Activated CD4-positive, CD25-positive, alpha-beta regulatory T cell (primary cell): ENCODE data around the gene FBXO9.
A peak's percentile ranks its signal among the peaks of the same experiment; 100 is the strongest.
"Not testable (repeated sequence)": the region's sequence is repeated elsewhere in the genome, so short reads cannot be mapped to it uniquely, and the experiment has no call there.

Source experiments
- DNase-seq, 4 experiments: peaks; one replicate each; lab custom pipeline; 2025; lab: John Stamatoyannopoulos, UW

Gene FBXO9

GRCh38 chr6:53048431-53049195, 16.6 kb upstream of the FBXO9 start:
- DNase-seq = no peak

DNA sequence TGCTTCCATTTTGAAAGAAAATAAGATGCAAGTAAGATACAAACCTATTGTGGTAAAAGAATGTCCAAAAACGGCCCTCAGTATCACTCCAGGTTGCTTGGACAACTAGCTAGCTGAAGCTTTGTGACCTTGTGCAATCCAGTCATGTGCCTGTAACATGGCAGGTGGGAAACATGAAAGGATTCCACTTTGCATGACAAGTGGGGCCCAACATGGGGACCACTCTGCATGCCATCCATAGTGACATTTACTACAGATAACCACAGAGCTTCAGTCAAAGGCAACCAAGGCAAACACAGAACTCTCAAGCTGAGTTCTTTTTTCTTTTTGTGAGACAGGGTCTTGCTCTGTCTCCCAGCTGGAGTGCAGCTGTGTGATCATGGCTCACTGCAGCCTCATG, 15.8 kb upstream of the FBXO9 start:
- DNase-seq = no peak

- DNase-seq = not testable (repeated sequence)
Measured at GRCh38 chr6:53052152-53052551, 13.1 kb upstream of the FBXO9 start.

DNA sequence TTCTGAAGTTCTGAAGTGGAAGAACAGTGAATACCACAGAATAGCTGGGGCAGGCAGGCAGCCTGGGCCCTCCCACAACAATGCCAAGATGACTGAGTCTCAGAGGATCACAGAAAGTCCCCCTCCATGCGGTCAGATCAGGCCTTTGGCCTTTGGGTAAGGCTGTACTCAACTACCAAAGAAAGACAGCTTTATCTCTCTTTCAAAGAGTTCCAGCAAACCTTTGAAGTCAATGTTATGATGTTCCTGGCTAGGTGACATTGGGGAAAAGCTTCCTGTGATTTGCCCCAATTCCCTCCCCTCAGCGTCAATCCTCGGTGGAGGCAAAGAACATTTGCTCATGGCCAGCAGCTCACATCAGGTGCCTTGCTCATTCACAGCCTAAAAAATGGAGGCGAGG, 10.7 kb upstream of the FBXO9 start:
- no peak for DNase-seq

GRCh38 chr6:53055873-53056272, 9.3 kb upstream of the FBXO9 start:
- DNase-seq = no peak

DNA sequence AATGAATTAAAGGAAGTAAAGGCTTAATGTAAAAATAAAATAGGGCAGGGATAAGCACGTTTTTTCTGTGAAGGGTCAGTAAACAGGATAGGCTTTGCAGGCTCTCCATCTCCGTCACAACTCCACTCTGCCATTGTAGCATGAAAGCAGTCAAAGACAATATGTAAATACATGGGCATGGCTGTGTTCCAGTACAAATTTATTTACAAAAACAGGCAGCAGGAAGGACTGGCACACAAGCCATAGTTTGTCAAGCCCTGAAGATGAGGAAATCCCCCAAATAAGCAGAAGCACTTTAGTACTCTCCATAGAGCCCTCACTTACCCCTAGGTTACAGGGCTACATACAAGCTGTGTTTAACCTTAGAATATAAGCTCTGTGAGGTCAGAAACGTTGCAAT, 8.9 kb upstream of the FBXO9 start:
- no peak for DNase-seq

GRCh38 chr6:53058388-53059195, 6.6 kb upstream of the FBXO9 start:
- no peak for DNase-seq

DNA sequence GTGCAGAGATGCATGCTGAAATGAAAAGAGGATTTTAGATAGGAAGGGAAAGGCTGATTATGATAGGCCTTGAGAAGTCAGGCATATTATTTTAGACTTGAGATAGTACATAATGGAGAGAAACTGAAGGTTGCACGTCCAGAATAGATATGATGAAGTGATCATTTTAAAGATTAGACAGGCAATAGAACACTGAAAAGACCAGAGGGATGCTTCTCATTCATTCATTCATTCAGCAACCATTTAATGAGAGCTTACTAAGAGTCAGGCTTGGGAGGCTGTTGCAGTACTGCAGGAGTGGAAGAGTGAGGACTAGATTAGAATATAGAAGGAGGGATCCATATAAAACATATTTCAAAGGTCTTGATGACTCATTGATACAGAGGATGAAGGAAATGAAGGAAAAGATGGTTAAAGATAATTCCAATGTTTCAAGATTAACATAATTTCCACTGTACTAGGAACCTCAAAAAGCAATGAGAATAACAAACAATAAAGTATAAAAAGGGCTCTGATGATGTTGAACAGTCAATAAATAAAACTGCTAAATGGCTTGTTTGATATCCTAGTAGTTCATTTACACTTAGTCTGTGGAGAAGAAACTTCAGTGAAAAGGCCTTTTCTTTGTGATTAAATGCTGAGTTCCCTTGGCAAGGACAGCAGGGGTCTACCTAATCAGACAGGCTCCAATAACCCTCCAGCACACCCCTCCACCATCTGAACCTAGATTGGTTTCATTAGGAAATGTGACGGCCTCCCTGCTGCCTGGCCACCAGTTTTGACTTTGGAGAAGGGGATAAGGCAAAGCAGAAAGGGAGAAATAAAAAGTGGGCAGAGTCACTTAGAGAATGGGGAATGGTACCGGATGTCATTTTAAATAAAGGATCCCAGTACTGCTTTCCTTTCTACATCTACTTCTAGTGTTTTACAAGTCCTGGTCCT, 5.3 kb upstream of the FBXO9 start:
- no peak for DNase-seq

- no peak for DNase-seq
Measured at GRCh38 chr6:53062169-53062539, 3.0 kb upstream of the FBXO9 start.

DNA sequence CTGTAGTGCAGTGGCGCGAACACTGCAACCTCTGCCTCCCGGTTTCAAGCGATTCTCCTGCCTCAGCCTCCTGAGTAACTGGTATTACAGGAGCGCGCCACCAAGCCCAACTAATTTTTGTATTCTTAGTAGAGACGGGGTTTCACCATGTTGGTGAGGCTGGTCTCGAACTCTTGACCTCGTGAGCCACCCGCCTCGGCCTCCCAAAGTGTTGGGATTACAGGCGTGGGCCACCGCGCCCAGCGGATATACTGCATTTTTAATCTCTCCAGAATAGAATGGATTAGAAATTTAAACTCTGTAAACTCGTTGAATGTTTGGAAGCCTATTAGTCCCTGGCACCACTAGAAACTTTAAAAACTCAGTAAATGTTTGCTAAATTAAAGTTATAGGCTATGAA, 949 bp upstream of the FBXO9 start:
- not testable (repeated sequence) for DNase-seq

DNA sequence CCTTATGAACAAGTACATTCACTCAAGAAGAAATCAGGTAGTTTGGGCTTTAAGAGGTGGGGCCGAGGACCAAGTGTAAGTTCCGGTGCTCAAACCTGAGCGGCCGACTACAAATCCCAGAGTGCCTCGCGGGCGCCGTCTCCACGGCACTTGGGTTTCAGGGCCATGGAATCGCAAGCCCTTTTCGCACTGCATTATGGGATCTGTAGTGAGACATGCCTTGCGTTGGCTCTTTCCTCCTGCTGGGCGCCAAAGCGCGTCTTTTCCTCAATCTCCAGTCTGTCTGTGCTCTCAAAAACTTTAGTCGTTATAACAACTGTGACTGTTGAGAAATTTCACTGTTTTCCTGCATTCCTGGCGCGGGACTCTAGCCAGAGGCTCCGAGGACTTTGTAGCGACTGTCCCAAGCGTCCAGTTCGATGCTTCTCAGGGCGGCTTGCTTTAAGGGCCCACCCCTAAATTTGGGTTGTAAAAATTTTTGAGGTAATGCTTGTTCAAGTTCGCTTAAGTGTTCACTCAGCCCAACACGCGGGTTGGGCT, 408 bp upstream of the FBXO9 start:
- DNase-seq = peak; percentile 85 to 90 (median 88)

DNA sequence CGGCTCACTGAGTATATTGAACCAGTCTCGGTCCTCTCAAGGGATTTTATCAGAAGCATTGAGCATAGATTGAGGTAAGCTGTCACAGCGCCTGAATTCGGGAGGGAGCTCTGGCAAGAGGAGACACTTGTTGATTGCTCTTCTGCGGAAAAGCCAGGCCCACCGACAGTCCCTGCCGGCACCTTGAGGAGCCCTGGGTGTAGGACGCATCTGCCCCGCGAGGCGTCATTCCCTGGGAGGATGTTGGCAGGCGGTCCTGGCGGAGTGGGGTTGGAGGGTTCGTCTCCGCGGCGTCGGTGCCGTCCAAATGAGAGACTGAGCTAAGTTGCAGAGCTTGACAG, 843 bp downstream of the FBXO9 start:
- peak in 2 of 4 experiments; percentile 8 to 10 for DNase-seq

DNA sequence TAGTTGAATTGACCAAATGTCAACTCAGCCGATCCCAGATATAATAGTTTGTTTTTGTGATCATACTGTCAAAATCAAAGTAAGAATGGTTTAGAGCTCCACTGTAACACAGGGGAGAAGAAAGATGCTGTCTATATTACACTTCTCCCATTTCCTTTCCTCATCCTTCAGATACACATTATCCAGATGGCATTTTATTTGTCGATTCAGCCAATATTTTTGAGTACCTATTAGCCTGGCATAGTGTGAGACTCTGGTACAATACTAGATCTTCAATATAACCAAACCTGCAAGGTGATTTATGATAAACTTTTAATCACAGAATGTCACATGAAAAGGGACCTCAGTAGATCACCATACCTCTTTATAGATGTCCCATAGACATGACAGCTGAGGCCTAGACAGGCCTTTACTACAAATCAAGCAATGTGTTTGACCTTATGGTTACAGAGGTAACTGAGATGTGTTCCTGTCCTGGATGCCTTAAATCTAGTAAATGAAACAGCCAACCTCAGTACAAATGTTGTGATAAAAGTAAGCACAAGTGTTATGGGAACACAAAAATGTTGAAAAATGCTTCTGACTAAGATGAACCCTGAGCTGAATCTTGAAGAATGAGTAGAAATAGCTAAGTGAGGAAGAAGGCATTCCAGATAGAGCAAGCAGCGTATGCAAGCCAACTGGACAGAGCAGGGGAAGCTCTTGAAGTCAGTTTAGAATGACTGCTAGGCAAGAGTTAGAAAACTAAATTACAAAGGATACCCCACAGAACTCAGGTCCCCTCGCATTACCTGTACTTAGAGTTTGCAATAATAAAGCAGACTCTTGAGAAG, 1.9 kb downstream of the FBXO9 start:
- no peak for DNase-seq

DNA sequence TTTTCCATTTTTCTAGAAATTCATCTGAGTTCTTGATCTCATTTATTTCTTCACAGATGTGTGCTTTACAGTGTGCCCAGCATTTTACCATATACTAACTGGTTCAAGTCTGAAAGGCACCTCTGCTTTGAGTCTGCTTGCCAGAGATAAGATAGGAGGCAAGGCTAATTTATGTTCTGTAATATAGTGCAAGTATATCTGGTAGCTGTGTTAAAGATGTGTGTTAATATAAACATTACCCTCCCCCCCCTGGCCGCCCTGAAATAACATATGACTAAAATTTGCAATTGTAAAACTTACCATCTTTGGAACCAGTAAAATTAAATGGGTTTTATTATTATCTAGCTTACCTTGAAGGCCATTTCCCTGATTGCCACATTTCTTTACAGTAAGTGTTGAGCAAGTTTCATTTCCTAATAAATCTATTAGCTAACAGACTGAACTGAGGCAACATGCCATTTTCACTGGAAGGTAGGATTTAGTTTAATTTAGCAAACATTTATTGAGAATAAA, 2.7 kb downstream of the FBXO9 start:
- DNase-seq = no peak

- no peak for DNase-seq
Measured at GRCh38 chr6:53069427-53069826, 4.2 kb downstream of the FBXO9 start.

- no peak for DNase-seq
Measured at GRCh38 chr6:53070806-53071205, 5.6 kb downstream of the FBXO9 start.

- DNase-seq = no peak
Measured at GRCh38 chr6:53074347-53074746, 9.1 kb downstream of the FBXO9 start.

- DNase-seq = no peak
Measured at GRCh38 chr6:53080813-53081212, 15.6 kb downstream of the FBXO9 start.

- DNase-seq = no peak
Measured at GRCh38 chr6:53086302-53086701, 21.1 kb downstream of the FBXO9 start.

- DNase-seq = no peak
Measured at GRCh38 chr6:53089948-53090347, 24.7 kb downstream of the FBXO9 start.

DNA sequence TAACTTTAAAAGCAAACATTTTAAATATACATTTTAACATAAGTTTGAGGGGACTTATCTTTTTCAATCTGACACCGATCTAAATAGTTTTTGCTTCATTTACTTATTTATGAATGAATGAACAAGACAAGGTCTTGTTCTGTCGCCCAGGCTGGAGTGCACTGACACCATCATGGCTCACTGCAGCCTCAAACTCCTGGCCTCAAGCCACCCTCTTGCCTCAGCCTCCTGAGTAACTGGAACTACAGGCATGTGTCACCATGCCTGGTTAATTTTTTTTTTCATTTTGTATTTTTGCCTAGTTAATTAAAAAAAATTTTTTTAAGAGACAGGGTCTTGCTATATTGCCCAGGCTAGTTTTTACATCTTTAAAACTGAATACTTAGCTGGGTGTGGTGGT, 25.4 kb downstream of the FBXO9 start:
- DNase-seq = no peak
